Endothelial cell of umbilical vein (primary cell): ENCODE measurements around the gene GIPR. TPM values are rescaled to one million over a fixed set of nuclear protein-coding genes. Genes with fewer than 3 reads are reported as not detected.
A peak's percentile ranks its signal among the peaks of the same experiment; 100 is the strongest.

Source experiments
- BruUV-seq: library from RNA; stranded (reverse); fragments of 400-500 nt; replicated peaks from 2 replicates; lab custom pipeline; 2021; lab: Mats Ljungman, UMichigan
- CTCF ChIA-PET: fragments of 300-600, 350-600 bp; sonication (Branson Sonifier 250); formaldehyde crosslinking; loops from one replicate; lab custom pipeline; 2021; ENCODE audit warnings: antibody characterized with exemption, inconsistent platforms; lab: Charles Lee
- POLR2A ChIA-PET: fragments of 300-600, 350-600 bp; sonication (Branson Sonifier 250); formaldehyde crosslinking; loops from one replicate; lab custom pipeline; 2021; ENCODE audit warnings: antibody characterized with exemption, inconsistent platforms; lab: Charles Lee
- DNase-seq: peaks from one replicate; pipeline ENCODE4 v3.0.0-alpha.2; 2011; ENCODE audit warnings: low read depth, low spot score
- FAIRE-seq: peaks from 2 replicates; lab custom pipeline; 2011; peaks lifted over from hg19 to GRCh38; lab: Jason Lieb, UNC
- H2AFZ ChIP-seq: 2 replicates; pipeline ENCODE4 v1.6.0; 2012; ENCODE audit warnings: low read depth, low read length, control low read depth, inconsistent platforms
- H3K27ac ChIP-seq: 2 replicates; pipeline ENCODE4 v1.5.1; 2011; ENCODE audit warnings: low read depth, mild to moderate bottlenecking, control low read depth, low read length, moderate library complexity; ENCODE audit not compliant: insufficient read depth
- H3K27me3 ChIP-seq, 2 experiments: 2 replicates each; pipeline versions ENCODE4 v1.6.0 to v1.6.1; 2011; ENCODE audit warnings: low read length in 2 of 2, mixed read lengths in 1 of 2; ENCODE audit not compliant: control insufficient read depth in 2 of 2, insufficient read depth in 2 of 2
- H3K36me3 ChIP-seq, 2 experiments: 2 replicates in 1 of 2; 3 replicates in 1 of 2; pipeline ENCODE4 v1.5.1; 2011; ENCODE audit warnings: low read length in 2 of 2, mild to moderate bottlenecking in 1 of 2, moderate library complexity in 1 of 2; ENCODE audit not compliant: control insufficient read depth in 2 of 2, insufficient read depth in 2 of 2; ENCODE audit errors: extremely low read depth in 1 of 2
- H3K4me1 ChIP-seq: 3 replicates; pipeline ENCODE4 v1.5.1; 2011; ENCODE audit warnings: mild to moderate bottlenecking, low read length; ENCODE audit not compliant: control insufficient read depth, insufficient read depth; ENCODE audit errors: extremely low read depth
- H3K4me2 ChIP-seq: 2 replicates; pipeline ENCODE4 v1.6.1; 2011; ENCODE audit warnings: low read length, control low read depth, mixed read lengths; ENCODE audit not compliant: insufficient read depth
- H3K4me3 ChIP-seq, 3 experiments: fragments of 200-600 bp in 1 of 3; sonication (generic), shearing (Covaris generic) in 1 of 3; replicated peaks in 1 of 3; 2 replicates each; pipeline ENCODE4 v1.5.1; 2011 to 2016; ENCODE audit warnings: control low read depth in 3 of 3, low read length in 3 of 3, mild to moderate bottlenecking in 2 of 3, inconsistent platforms in 1 of 3, low read depth in 1 of 3, moderate library complexity in 1 of 3; ENCODE audit not compliant: insufficient read depth in 1 of 3
- H3K79me2 ChIP-seq: 2 replicates; pipeline ENCODE4 v1.6.0; 2012; ENCODE audit warnings: low read length, inconsistent platforms; ENCODE audit not compliant: control insufficient read depth, insufficient read depth
- H3K9ac ChIP-seq: replicated peaks from 2 replicates; pipeline ENCODE3; 2011; ENCODE audit warnings: low read length, control low read depth; ENCODE audit not compliant: insufficient read depth; ENCODE audit errors: extremely low read depth
- H3K9me1 ChIP-seq: replicated peaks from 3 replicates; pipeline ENCODE4 v1.6.0; 2011; ENCODE audit warnings: mild to moderate bottlenecking, low read length; ENCODE audit not compliant: control insufficient read depth, insufficient read depth; ENCODE audit errors: extremely low read depth
- H3K9me3 ChIP-seq: replicated peaks from 2 replicates; pipeline ENCODE4 v1.5.1; 2012; ENCODE audit warnings: low read length, inconsistent platforms; ENCODE audit not compliant: control insufficient read depth, insufficient read depth
- H4K20me1 ChIP-seq: replicated peaks from 2 replicates; pipeline ENCODE3; 2011; ENCODE audit warnings: mild to moderate bottlenecking, low read length; ENCODE audit not compliant: control insufficient read depth, insufficient read depth; ENCODE audit errors: extremely low read depth
- CTCF ChIP-seq, 2 donors: IDR thresholded peaks; 1 replicate in 1 of 2; 2 replicates in 1 of 2; pipeline ENCODE4 v1.5.1; 2011; ENCODE audit warnings: low read length in 2 of 2, mild to moderate bottlenecking in 2 of 2, moderate library complexity in 2 of 2, control low read depth in 1 of 2, inconsistent platforms in 1 of 2, low read depth in 1 of 2; ENCODE audit not compliant: insufficient read depth in 1 of 2; ENCODE audit errors: extremely low read depth in 1 of 2
- EZH2 ChIP-seq: IDR thresholded peaks from 2 replicates; pipeline ENCODE4 v1.6.1; 2012; ENCODE audit warnings: borderline replicate concordance, low read depth, mild to moderate bottlenecking, moderate library complexity, low read length, inconsistent platforms; ENCODE audit not compliant: severe bottlenecking
- FOS ChIP-seq: IDR thresholded peaks from 2 replicates; pipeline ENCODE4 v1.6.1; 2011; ENCODE audit warnings: mild to moderate bottlenecking, low read length, moderate library complexity, borderline replicate concordance; ENCODE audit not compliant: insufficient read depth
- GATA2 ChIP-seq: IDR thresholded peaks from 2 replicates; pipeline ENCODE4 v1.7.0; 2011; ENCODE audit warnings: low read depth, mild to moderate bottlenecking, moderate library complexity, mixed read lengths, low read length; ENCODE audit not compliant: insufficient read length, insufficient read depth
- JUN ChIP-seq: IDR thresholded peaks from 2 replicates; pipeline ENCODE4 v1.6.1; 2011; ENCODE audit warnings: borderline replicate concordance, low read depth; ENCODE audit not compliant: insufficient read length, insufficient read depth
- MAX ChIP-seq: IDR thresholded peaks from 2 replicates; pipeline ENCODE4 v1.6.1; 2011; ENCODE audit not compliant: insufficient read depth, insufficient read length
- MYC ChIP-seq: IDR thresholded peaks from one replicate; pipeline ENCODE4 v1.6.1; 2011; ENCODE audit warnings: mild to moderate bottlenecking, low read depth, low read length
- POLR2A ChIP-seq: IDR thresholded peaks from 2 replicates; pipeline ENCODE4 v1.6.1; 2012; ENCODE audit warnings: low read depth, mild to moderate bottlenecking, control low read depth, low read length
- POLR2AphosphoS5 ChIP-seq: IDR thresholded peaks from 2 replicates; pipeline ENCODE4 v1.6.1; 2012; ENCODE audit warnings: low read depth, mild to moderate bottlenecking, control low read depth, low read length, moderate library complexity; ENCODE audit not compliant: insufficient read depth
- dilution Hi-C: fragments of 300-500 bp; cut with MboI; formaldehyde crosslinking; loops from one replicate; pipeline ENCODE4 v1.15.0; 2019; ENCODE audit warnings: low sequenced_read_pairs; ENCODE audit not compliant: extremely low pct_ligation_motif_present
- intact Hi-C: fragments of 100-400 bp; cut with micrococcal nuclease; formaldehyde crosslinking; loops from one replicate; pipeline ENCODE4 v1.10.0; 2022
- polyA plus RNA-seq, 4 experiments: library from polyadenylated mRNA; depleted of rRNA in 3 of 4; stranded (reverse) in 3 of 4; unstranded in 1 of 4; fragments of >200 nt; gene quantifications; 2 replicates each; pipeline versions ENCODE4 v1.2.1 to v1.2.3, GENCODE V29; 2011 to 2012; ENCODE audit warnings: missing spikeins in 1 of 4
- total RNA-seq: library from RNA; stranded (reverse); gene quantifications from 2 replicates; pipeline ENCODE4 v1.2.3, GENCODE V29; 2021

The GIPR gene
- total and polyA plus RNA-seq, 2 donors (not counting 3 experiments of a cell fraction or from before 2014, with no cell fraction given), result not detected

GRCh38 chr19:45717131-45717982, 49.3 kb downstream of the GIPR start:
- Histone ChIP-seq H3K4me1 (peaks cover 20% of the 10 kb centered on the region), H2AFZ (peak overlapping the region; percentile 54), H3K9ac (peak overlapping the region; percentile 76), H3K9me3 (no peaks in the 10 kb centered on the region), H3K79me2 (peaks cover 25% of the 10 kb centered on the region), H3K27ac (peak overlapping the region; percentile 43), H3K27me3 (no peaks in the 10 kb centered on the region), H3K36me3 (peaks cover 0 to 9% of the 10 kb centered on the region in 2 experiments), H4K20me1 (no peaks in the 10 kb centered on the region), H3K4me3 (peak overlapping the region; percentile 54 to 93 (median 61)), H3K4me2 (peak overlapping the region; percentile 98), H3K9me1 (no peaks in the 10 kb centered on the region)
- dilution Hi-C loops (no loop called here), intact Hi-C loops (loop anchor here (1.0 kb wide), 2 partner anchors 25 to 52 kb away; partner anchors contain the start of genes QPCTL and SIX5)
- ChIA-PET CTCF (interaction anchor here (0.6 to 3.7 kb wide), 16 partner anchors 12 to 278 kb away, joined by 3 to 51 read pairs (median 4); partner anchors contain the start of genes DMPK, DMWD, FBXO46 and QPCTL), POLR2A (interaction anchor here (0.6 to 2.2 kb wide), 7 partner anchors 10 to 151 kb away, joined by 3 to 24 read pairs (median 4); partner anchors contain the start of genes FBXO46, QPCTL, SIX5 and SNRPD2)
- peak; percentile 100 for DNase-seq
- TF ChIP-seq CTCF (IDR thresholded peaks at IDR 0.05; ENCODE audit: extremely low read depth in 1 of 2, insufficient read depth in 1 of 2, low read depth in 1 of 2, low read length in 2 of 2) (peak in 1 of 2 donors; percentile 33), POLR2AphosphoS5 (peak; percentile 85), FOS (peak; percentile 4), MYC (no peak), JUN (no peak), MAX (peak; percentile 84), EZH2 (no peak), GATA2 (no peak), POLR2A (no peak)
- BruUV-seq, result TSS peak; percentile 86
- FAIRE-seq, result peak; percentile 96
